DND-41 (cell line): ENCODE measurements around the gene KCNJ1.

ENCODE experiments used
- ATAC-seq: fragments of 200-7000 bp; cut with Tn5 transposase; 3 replicates; pipeline ENCODE4 v1.9.1; 2021; ENCODE audit warnings: low read depth; ENCODE audit not compliant: insufficient read depth
- DNase-seq: peaks from one replicate; pipeline ENCODE4 v3.0.0-alpha.2; 2020
- H2AFZ ChIP-seq: 2 replicates; pipeline ENCODE4 v1.6.0; 2012; ENCODE audit warnings: low read depth, low read length
- H3K27ac ChIP-seq: 2 replicates; pipeline ENCODE4 v1.5.1; 2012; ENCODE audit warnings: low read length, inconsistent platforms
- H3K27me3 ChIP-seq: fragments of 200-600 bp; sonication (generic); 2 replicates; pipeline ENCODE4 v1.6.0; 2012; ENCODE audit warnings: low read length, mild to moderate bottlenecking, inconsistent platforms; ENCODE audit not compliant: insufficient read depth, poor library complexity
- H3K36me3 ChIP-seq: 2 replicates; pipeline ENCODE4 v1.5.1; 2012; ENCODE audit warnings: low read length, inconsistent platforms; ENCODE audit not compliant: insufficient read depth
- H3K4me1 ChIP-seq: 2 replicates; pipeline ENCODE4 v1.5.1; 2012; ENCODE audit warnings: mild to moderate bottlenecking, low read length; ENCODE audit not compliant: insufficient read depth
- H3K4me2 ChIP-seq: 2 replicates; pipeline ENCODE4 v1.6.0; 2012; ENCODE audit warnings: mild to moderate bottlenecking, moderate library complexity, low read length, inconsistent platforms; ENCODE audit not compliant: insufficient read depth
- H3K4me3 ChIP-seq, 2 experiments: fragments of 200-600 bp in 1 of 2; shearing (Covaris generic) in 1 of 2; 2 replicates each; pipeline ENCODE4 v1.5.1; 2012 to 2016; ENCODE audit warnings: inconsistent platforms in 2 of 2, low read length in 2 of 2, mild to moderate bottlenecking in 2 of 2, low read depth in 1 of 2, moderate library complexity in 1 of 2
- H3K79me2 ChIP-seq: 2 replicates; pipeline ENCODE4 v1.6.0; 2012; ENCODE audit warnings: low read length, inconsistent platforms; ENCODE audit not compliant: insufficient read depth
- H3K9ac ChIP-seq: 2 replicates; pipeline ENCODE4 v1.6.0; 2012; ENCODE audit warnings: low read depth, mild to moderate bottlenecking, inconsistent platforms, low read length, moderate library complexity
- H3K9me3 ChIP-seq: 2 replicates; pipeline ENCODE4 v1.5.1; 2012; ENCODE audit warnings: low read length, moderate library complexity, mild to moderate bottlenecking, inconsistent platforms; ENCODE audit not compliant: insufficient read depth, severe bottlenecking
- H4K20me1 ChIP-seq: 2 replicates; pipeline ENCODE4 v1.6.0; 2012; ENCODE audit warnings: low read length; ENCODE audit not compliant: insufficient read depth
- EZH2 ChIP-seq: IDR thresholded peaks from 3 replicates; pipeline ENCODE4 v1.6.1; 2012; ENCODE audit warnings: borderline replicate concordance, low read depth, mild to moderate bottlenecking, moderate library complexity, low read length, inconsistent platforms; ENCODE audit not compliant: severe bottlenecking
- TF ChIP-seq, protein P1 (sequence below): IDR thresholded peaks from 2 replicates; pipeline ENCODE4 v1.5.1; 2012; ENCODE audit warnings: borderline replicate concordance, low read length, moderate library complexity, mild to moderate bottlenecking; ENCODE audit not compliant: poor library complexity, severe bottlenecking; ENCODE audit errors: extremely low read depth

KCNJ1 gene

DNA sequence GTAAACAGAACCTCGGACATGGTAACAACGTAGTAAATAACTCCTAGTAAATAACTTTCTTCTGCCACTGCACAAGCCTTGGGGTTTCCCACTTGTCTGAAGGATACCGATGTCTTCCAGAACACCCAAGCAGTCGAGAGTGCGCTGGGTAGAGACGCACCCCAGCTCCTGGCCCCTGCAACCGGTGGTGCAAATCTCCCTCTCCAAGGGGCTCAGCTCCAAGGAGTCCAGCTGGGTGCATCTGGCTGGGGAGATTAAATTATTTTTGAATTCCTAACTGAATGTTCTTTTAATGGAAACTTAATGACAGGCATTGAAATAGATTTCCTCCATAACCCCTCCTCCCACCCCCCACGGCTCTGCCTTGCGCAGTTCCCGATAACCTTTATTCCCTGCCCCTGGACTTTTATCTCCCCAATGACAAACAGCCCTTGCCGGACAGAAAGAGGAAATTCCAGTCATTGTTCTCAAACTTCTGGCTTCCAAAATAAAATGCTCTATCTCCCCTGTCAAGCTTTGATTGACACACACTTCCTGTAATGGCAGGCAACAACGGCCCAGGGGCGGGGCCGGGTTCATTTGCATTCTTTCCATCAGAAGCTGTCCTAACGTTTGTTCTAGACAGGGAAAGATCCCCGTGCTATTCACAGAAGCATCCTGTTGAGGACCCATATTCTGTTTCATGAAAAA is 31.2 kb downstream of the KCNJ1 start:
- no peak for TF ChIP-seq EZH2
- TF ChIP-seq, protein P1, sequence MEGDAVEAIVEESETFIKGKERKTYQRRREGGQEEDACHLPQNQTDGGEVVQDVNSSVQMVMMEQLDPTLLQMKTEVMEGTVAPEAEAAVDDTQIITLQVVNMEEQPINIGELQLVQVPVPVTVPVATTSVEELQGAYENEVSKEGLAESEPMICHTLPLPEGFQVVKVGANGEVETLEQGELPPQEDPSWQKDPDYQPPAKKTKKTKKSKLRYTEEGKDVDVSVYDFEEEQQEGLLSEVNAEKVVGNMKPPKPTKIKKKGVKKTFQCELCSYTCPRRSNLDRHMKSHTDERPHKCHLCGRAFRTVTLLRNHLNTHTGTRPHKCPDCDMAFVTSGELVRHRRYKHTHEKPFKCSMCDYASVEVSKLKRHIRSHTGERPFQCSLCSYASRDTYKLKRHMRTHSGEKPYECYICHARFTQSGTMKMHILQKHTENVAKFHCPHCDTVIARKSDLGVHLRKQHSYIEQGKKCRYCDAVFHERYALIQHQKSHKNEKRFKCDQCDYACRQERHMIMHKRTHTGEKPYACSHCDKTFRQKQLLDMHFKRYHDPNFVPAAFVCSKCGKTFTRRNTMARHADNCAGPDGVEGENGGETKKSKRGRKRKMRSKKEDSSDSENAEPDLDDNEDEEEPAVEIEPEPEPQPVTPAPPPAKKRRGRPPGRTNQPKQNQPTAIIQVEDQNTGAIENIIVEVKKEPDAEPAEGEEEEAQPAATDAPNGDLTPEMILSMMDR = no peak
- Histone ChIP-seq H3K4me1 (peaks cover 7% of the 10 kb centered on the region), H4K20me1 (no peaks in the 10 kb centered on the region), H3K4me2 (no peak overlapping the region), H3K36me3 (no peaks in the 10 kb centered on the region), H3K9ac (no peak overlapping the region), H3K79me2 (no peaks in the 10 kb centered on the region), H3K4me3 (no peak overlapping the region), H3K9me3 (no peaks in the 10 kb centered on the region), H3K27ac (no peak overlapping the region), H2AFZ (no peak overlapping the region), H3K27me3 (no peaks in the 10 kb centered on the region)
- DNase-seq = no peak
- ATAC-seq = no peak

DNA sequence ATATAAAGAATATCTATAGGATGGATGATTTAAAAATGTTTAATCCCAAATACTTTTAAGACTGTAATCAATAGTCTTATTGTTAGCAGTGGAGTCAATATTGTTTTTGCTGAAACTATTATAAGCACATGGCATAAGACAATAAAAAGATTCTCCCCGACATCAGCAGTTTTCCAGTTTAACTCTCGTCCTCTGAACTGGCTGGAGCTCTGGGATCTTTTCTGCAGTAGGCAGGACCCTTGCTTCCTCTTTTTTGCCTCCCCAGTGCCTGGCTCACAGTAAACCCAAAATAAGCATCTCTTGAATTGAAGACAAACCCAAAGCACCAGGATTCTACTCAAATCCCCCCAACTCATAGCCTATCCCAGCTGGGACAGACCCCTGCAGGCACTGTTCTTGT is 32.9 kb downstream of the KCNJ1 start:
- H3K4me1 ChIP-seq = peaks cover 19% of the 10 kb centered on the region
- TF ChIP-seq EZH2 = no peak
- no peak overlapping the region for H2AFZ ChIP-seq
- no peaks in the 10 kb centered on the region for H3K79me2 ChIP-seq
- no peaks in the 10 kb centered on the region for H3K36me3 ChIP-seq
- no peaks in the 10 kb centered on the region for H3K9me3 ChIP-seq
- DNase-seq (no peak), ATAC-seq (no peak)
- H4K20me1 ChIP-seq = no peaks in the 10 kb centered on the region
- no peak overlapping the region for H3K9ac ChIP-seq
- H3K4me2 ChIP-seq = no peak overlapping the region
- H3K27ac ChIP-seq = no peak overlapping the region
- no peak overlapping the region for H3K4me3 ChIP-seq
- no peaks in the 10 kb centered on the region for H3K27me3 ChIP-seq

DNA sequence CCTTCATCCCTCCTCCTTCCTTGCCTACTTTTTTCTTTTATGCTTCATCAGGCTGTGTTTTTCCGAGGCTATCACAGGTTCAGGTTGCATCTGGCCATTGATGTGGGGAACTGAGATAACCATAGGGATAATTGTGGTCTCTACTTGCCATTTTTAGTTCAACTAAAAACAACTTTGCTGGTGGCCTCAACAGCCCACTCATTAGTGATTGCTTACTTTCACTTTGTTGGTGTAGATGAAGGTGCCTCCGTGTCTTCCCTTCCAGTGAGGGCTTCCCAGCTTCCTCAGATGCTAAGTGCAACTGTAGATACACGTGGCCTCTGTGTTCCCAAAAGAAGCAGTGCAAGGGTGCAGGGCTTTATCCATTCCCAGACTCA is 35.0 kb downstream of the KCNJ1 start:
- Histone ChIP-seq H2AFZ (no peak overlapping the region), H3K79me2 (no peaks in the 10 kb centered on the region), H4K20me1 (no peaks in the 10 kb centered on the region), H3K27me3 (no peaks in the 10 kb centered on the region), H3K4me2 (no peak overlapping the region), H3K27ac (no peak overlapping the region), H3K9me3 (no peaks in the 10 kb centered on the region), H3K4me3 (no peak overlapping the region), H3K9ac (no peak overlapping the region), H3K4me1 (peaks cover 19% of the 10 kb centered on the region), H3K36me3 (no peaks in the 10 kb centered on the region)
- no peak for TF ChIP-seq EZH2
- TF ChIP-seq, protein P1 = no peak
- DNase-seq (no peak), ATAC-seq (0 out of 3 replicates have a peak, but pooled peaks have one; percentile 8)

DNA sequence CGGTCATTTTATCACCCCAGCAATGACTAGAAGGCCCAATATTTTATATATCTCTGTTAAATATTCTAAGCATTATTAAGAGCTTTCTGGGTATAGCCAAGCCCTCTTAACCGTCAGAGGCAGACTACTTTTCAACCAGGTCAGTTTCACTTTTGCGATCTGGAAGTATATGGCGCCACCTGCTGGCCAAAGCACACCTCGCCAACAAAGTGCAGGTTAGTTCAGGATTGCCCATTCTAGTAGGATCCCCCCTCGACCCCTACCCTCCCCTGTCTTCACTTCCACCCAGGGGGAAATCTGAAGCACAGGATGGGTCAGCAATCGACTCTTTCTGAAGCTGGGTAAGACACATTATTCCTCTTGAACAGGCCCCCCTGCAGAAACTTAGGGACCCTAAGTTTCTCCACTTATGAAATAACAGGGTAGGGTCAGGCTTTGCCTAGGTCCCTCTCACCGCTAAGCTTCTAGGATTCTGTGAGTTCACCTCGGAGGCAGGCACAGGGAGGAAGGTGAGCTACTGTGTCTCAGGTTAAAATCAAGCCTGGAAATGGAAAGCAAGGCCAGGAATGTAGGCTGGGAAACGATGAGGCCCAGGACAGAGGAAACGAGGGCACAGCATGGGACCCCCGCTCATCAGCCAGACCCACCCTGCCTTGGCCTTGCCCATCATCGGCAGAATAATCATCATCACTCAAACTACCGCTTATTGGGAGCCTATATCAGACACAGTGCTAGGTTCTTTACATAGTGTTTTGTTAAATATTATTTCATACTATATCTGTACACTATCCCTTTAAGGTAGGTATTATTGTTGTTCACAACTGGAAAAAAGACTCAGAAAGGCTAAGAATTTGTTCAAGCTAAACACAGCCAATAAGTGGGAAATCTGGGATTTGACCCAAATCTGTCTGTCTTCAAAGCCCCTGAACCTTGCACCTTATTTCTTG is 35.6 kb downstream of the KCNJ1 start:
- peak overlapping the region; percentile 79 for H3K27ac ChIP-seq
- peak overlapping the region; percentile 29 for H3K9ac ChIP-seq
- peak overlapping the region; percentile 51 for H3K4me2 ChIP-seq
- no peaks in the 10 kb centered on the region for H3K36me3 ChIP-seq
- H3K4me3 ChIP-seq = no peak overlapping the region
- no peaks in the 10 kb centered on the region for H3K79me2 ChIP-seq
- H2AFZ ChIP-seq = no peak overlapping the region
- TF ChIP-seq, protein P1 = peak; percentile 96
- TF ChIP-seq EZH2 = no peak
- H3K4me1 ChIP-seq = peaks cover 19% of the 10 kb centered on the region
- peak; percentile 87 for DNase-seq
- peak; percentile 92 for ATAC-seq
- H3K9me3 ChIP-seq = no peaks in the 10 kb centered on the region
- H3K27me3 ChIP-seq = no peaks in the 10 kb centered on the region
- no peaks in the 10 kb centered on the region for H4K20me1 ChIP-seq
